PC-3 (cell line): ENCODE data around the gene CSNK1E. TPM values are rescaled to one million over a fixed set of nuclear protein-coding genes. Genes with fewer than 3 reads are reported as not detected.

Source experiments
- ATAC-seq: fragments of 200-7000 bp; cut with Tn5 transposase; 2 replicates; pipeline ENCODE4 v1.9.1; 2020; ENCODE audit warnings: mild to moderate bottlenecking, moderate library complexity
- BruUV-seq: library from RNA; stranded (reverse); fragments of 400-500 nt; replicated peaks from 2 replicates; lab custom pipeline; 2021; lab: Mats Ljungman, UMichigan
- CTCF ChIA-PET: fragments of 300-600 bp; sonication (Branson Sonifier 250); formaldehyde crosslinking; loops from one replicate; lab custom pipeline; 2022; ENCODE audit warnings: antibody characterized with exemption; lab: Charles Lee
- POLR2A ChIA-PET: fragments of 300-600 bp; sonication (Branson Sonifier 250); formaldehyde crosslinking; loops from one replicate; lab custom pipeline; 2022; ENCODE audit warnings: antibody characterized with exemption; ENCODE audit not compliant: unreplicated experiment; lab: Charles Lee
- DNase-seq: peaks from one replicate; pipeline ENCODE4 v3.0.0-alpha.2; 2015
- H2AFZ ChIP-seq: fragments of 300-600 bp; sonication (generic); 2 replicates; pipeline ENCODE4 v1.6.0; 2016; ENCODE audit warnings: antibody characterized with exemption, low read length
- H3F3A ChIP-seq: fragments of 300-600 bp; sonication (generic); one replicate; pipeline ENCODE4 v1.6.0; 2017; ENCODE audit warnings: antibody characterized with exemption, low read length, control low read depth, mild to moderate bottlenecking; ENCODE audit not compliant: unreplicated experiment
- H3K27ac ChIP-seq: fragments of 300-600 bp; sonication (generic); 2 replicates; pipeline ENCODE4 v1.5.1; 2016; ENCODE audit warnings: mild to moderate bottlenecking, low read length
- H3K27me3 ChIP-seq: fragments of 300-600 bp; sonication (generic); 2 replicates; pipeline ENCODE4 v1.6.1; 2016; ENCODE audit warnings: low read length, mixed read lengths
- H3K36me3 ChIP-seq: fragments of 300-600 bp; sonication (generic); 2 replicates; pipeline ENCODE4 v1.6.1; 2016; ENCODE audit warnings: low read depth, mixed run types, low read length, mixed read lengths
- H3K4me1 ChIP-seq: fragments of 300-600 bp; sonication (generic); 2 replicates; pipeline ENCODE4 v1.5.1; 2016; ENCODE audit warnings: low read length; ENCODE audit not compliant: insufficient read depth
- H3K4me2 ChIP-seq: fragments of 300-600 bp; sonication (generic); 2 replicates; pipeline ENCODE4 v1.6.0; 2016; ENCODE audit warnings: low read length
- H3K4me3 ChIP-seq: fragments of 300-600 bp; sonication (generic); 2 replicates; pipeline ENCODE4 v1.5.1; 2016; ENCODE audit warnings: mild to moderate bottlenecking, low read length, mixed read lengths
- H3K79me2 ChIP-seq: fragments of 300-600 bp; sonication (generic); 2 replicates; pipeline ENCODE4 v1.6.1; 2017; ENCODE audit warnings: low read length, mixed read lengths
- H3K9ac ChIP-seq: fragments of 300-600 bp; sonication (generic); 2 replicates; pipeline ENCODE4 v1.6.0; 2016; ENCODE audit warnings: mild to moderate bottlenecking, low read length
- H3K9me2 ChIP-seq: fragments of 300-600 bp; sonication (generic); replicated peaks from 2 replicates; pipeline ENCODE4 v1.6.1; 2016; ENCODE audit warnings: mixed run types, low read length, mixed read lengths
- H3K9me3 ChIP-seq: fragments of 300-600 bp; sonication (generic); 2 replicates; pipeline ENCODE4 v1.6.1; 2016; ENCODE audit warnings: low read length, mixed read lengths
- H4K20me1 ChIP-seq: fragments of 300-600 bp; sonication (generic); 2 replicates; pipeline ENCODE4 v1.6.1; 2016; ENCODE audit warnings: low read length, mixed read lengths
- CTCF ChIP-seq: fragments of 300-600 bp; sonication (generic); conservative IDR thresholded peaks from 2 replicates; pipeline ENCODE4 v1.5.1; 2017; ENCODE audit warnings: antibody characterized with exemption, low read depth, mild to moderate bottlenecking, low read length
- EZH2 ChIP-seq: fragments of 300-600 bp; sonication (generic); IDR thresholded peaks from one replicate; pipeline ENCODE4 v1.6.1; 2017; ENCODE audit warnings: antibody characterized with exemption, mild to moderate bottlenecking, low read length; ENCODE audit not compliant: unreplicated experiment
- EZH2phosphoT487 ChIP-seq: fragments of 300-600 bp; sonication (generic); IDR thresholded peaks from 2 replicates; pipeline ENCODE4 v1.6.1; 2018; ENCODE audit warnings: mild to moderate bottlenecking, antibody characterized with exemption, low read length, borderline replicate concordance
- intact Hi-C: fragments of 100-400 bp; cut with micrococcal nuclease; formaldehyde crosslinking; loops from 2 replicates; pipeline ENCODE4 v1.9.0; 2023
- total RNA-seq: library from RNA; depleted of rRNA; stranded (reverse); fragments of >200 nt; gene quantifications from 2 replicates; pipeline ENCODE4 v1.2.3, GENCODE V29; 2014

CSNK1E gene
- total RNA-seq, 1 experiment from 2014 or later: 147 TPM

GRCh38 chr22:38291201-38291777 is 25.9 kb downstream of the CSNK1E start:
- Histone ChIP-seq H4K20me1 (no peaks in the 10 kb centered on the region), H3F3A (no peaks in the 10 kb centered on the region), H3K9me3 (no peaks in the 10 kb centered on the region), H3K79me2 (no peaks in the 10 kb centered on the region), H3K27ac (no peak overlapping the region), H2AFZ (no peak overlapping the region), H3K27me3 (no peaks in the 10 kb centered on the region), H3K36me3 (peaks cover 20% of the 10 kb centered on the region), H3K9me2 (no peaks in the 10 kb centered on the region), H3K4me3 (no peak overlapping the region), H3K4me2 (no peak overlapping the region), H3K9ac (no peak overlapping the region), H3K4me1 (no peaks in the 10 kb centered on the region)
- intact Hi-C loops: no loop called here
- ATAC-seq: no peak
- DNase-seq: no peak
- BruUV-seq: TSS peak; percentile 2
- ChIA-PET CTCF (no interaction called here), POLR2A (no interaction called here)
- TF ChIP-seq CTCF: no peak
- TF ChIP-seq EZH2: no peak
- TF ChIP-seq EZH2phosphoT487: no peak

GRCh38 chr22:38290347-38290746 is 26.9 kb downstream of the CSNK1E start:
- Histone ChIP-seq H3K27ac (no peak overlapping the region), H3K27me3 (no peaks in the 10 kb centered on the region), H3K4me1 (no peaks in the 10 kb centered on the region), H3F3A (no peaks in the 10 kb centered on the region), H3K9ac (no peak overlapping the region), H2AFZ (no peak overlapping the region), H3K9me3 (no peaks in the 10 kb centered on the region), H3K36me3 (peaks cover 11% of the 10 kb centered on the region; the same call in 1 of the 2 replicates), H3K4me2 (no peak overlapping the region), H3K4me3 (no peak overlapping the region), H4K20me1 (no peaks in the 10 kb centered on the region), H3K79me2 (no peaks in the 10 kb centered on the region), H3K9me2 (no peaks in the 10 kb centered on the region)
- DNase-seq: no peak
- ATAC-seq: no peak
- no TSS peak for BruUV-seq
- no peak for TF ChIP-seq CTCF
- TF ChIP-seq EZH2: no peak
- TF ChIP-seq EZH2phosphoT487: no peak
- ChIA-PET CTCF (no interaction called here), POLR2A (no interaction called here)
- intact Hi-C loops: no loop called here

- Histone ChIP-seq H3K36me3 (peaks cover 8% of the 10 kb centered on the region; the same call in 1 of the 2 replicates), H4K20me1 (no peaks in the 10 kb centered on the region), H3K9ac (no peak overlapping the region), H3K4me3 (no peak overlapping the region), H2AFZ (no peak overlapping the region), H3F3A (no peaks in the 10 kb centered on the region), H3K79me2 (no peaks in the 10 kb centered on the region), H3K27ac (no peak overlapping the region), H3K9me2 (no peaks in the 10 kb centered on the region), H3K4me2 (no peak overlapping the region), H3K27me3 (no peaks in the 10 kb centered on the region), H3K9me3 (no peaks in the 10 kb centered on the region), H3K4me1 (no peaks in the 10 kb centered on the region)
- intact Hi-C loops: no loop called here
- CTCF ChIA-PET: no interaction called here
- ATAC-seq (peak; percentile 24; the same call in 1 of the 2 replicates), DNase-seq (no peak)
- no peak for TF ChIP-seq EZH2phosphoT487
- TF ChIP-seq EZH2: no peak
- TF ChIP-seq CTCF: no peak
- POLR2A ChIA-PET: no interaction called here
- TSS peak; percentile 5 for BruUV-seq
Observed at GRCh38 chr22:38289583-38290082, 27.6 kb downstream of the CSNK1E start.
